IMR-90 (cell line): ENCODE measurements around the gene LMNB1.

Experiments
- CTCF ChIP-seq: conservative IDR thresholded peaks from 2 replicates; pipeline ENCODE4 v1.5.1; 2012; ENCODE audit warnings: mild to moderate bottlenecking, low read depth, low read length, improper control_type of control experiment
- POLR2A ChIP-seq: IDR thresholded peaks from 2 replicates; pipeline ENCODE4 v1.6.1; 2012; ENCODE audit warnings: mild to moderate bottlenecking, low read depth, low read length
- RAD21 ChIP-seq: IDR thresholded peaks from 2 replicates; pipeline ENCODE4 v1.6.1; 2012; ENCODE audit warnings: low read length, improper control_type of control experiment

GRCh38 chr5:126755593-126755992, 21.3 kb upstream of the LMNB1 start:
- TF ChIP-seq CTCF (no peak), RAD21 (no peak), POLR2A (no peak)
